Dermis blood vessel endothelial cell (primary cell): ENCODE results near the gene CISD2. TPM values are rescaled to one million over a fixed set of nuclear protein-coding genes. Genes with fewer than 3 reads are reported as not detected.
"Not testable (repeated sequence)": the region's sequence is repeated elsewhere in the genome, so short reads cannot be mapped to it uniquely, and the experiment has no call there.

ENCODE experiments used
- DNase-seq: peaks from one replicate; pipeline ENCODE4 v3.0.0; 2010
- total RNA-seq: library from RNA; depleted of rRNA; stranded (reverse); fragments of >200 nt; gene quantifications from 2 replicates; pipeline ENCODE4 v1.2.3, GENCODE V29; 2014

CISD2 gene
- total RNA-seq, 1 donor from 2014 or later: 23.0 TPM

- no peak for DNase-seq
Measured at GRCh38 chr4:102935716-102936115, 66.9 kb downstream of the CISD2 start.

- not testable (repeated sequence) for DNase-seq
Measured at GRCh38 chr4:102938063-102938462, 69.3 kb downstream of the CISD2 start.

Other genes with a start within 250 kb of the CISD2 start
- gene MANBA, start 108.0 kb upstream of the CISD2 start, total RNA-seq: 15.6 and 25.7 TPM in 2 replicates
- 313 and 433 TPM in 2 replicates for gene UBE2D3, start 41.4 kb upstream of the CISD2 start, total RNA-seq
- 0.09 TPM in 1 of 2 replicates, not detected in the other for gene SLC9B1, start 150.7 kb downstream of the CISD2 start, total RNA-seq
- gene SLC9B2, start 207.8 kb downstream of the CISD2 start, total RNA-seq: 22.6 and 24.2 TPM in 2 replicates
- gene BDH2, start 230.8 kb downstream of the CISD2 start, total RNA-seq: 25.5 and 26.5 TPM in 2 replicates